HG03439 (cell line): ENCODE results near the gene PRAC1.
"Not testable (repeated sequence)": the region's sequence is repeated elsewhere in the genome, so short reads cannot be mapped to it uniquely, and the experiment has no call there.

Experiments used
- ATAC-seq: cut with Tn5 transposase; IDR thresholded peaks from one replicate; pipeline ENCODE4 v1.9.1; 2021; ENCODE audit warnings: mild to moderate bottlenecking, moderate library complexity; ENCODE audit not compliant: unreplicated experiment

The PRAC1 gene

GRCh38 chr17:48727415-48728175 lies 5.3 kb upstream of the PRAC1 start:
- ATAC-seq: no peak

- no peak for ATAC-seq
These were observed 4.6 kb upstream of the PRAC1 start for GRCh38 chr17:48726916-48727286.

GRCh38 chr17:48726114-48726915 lies 4.0 kb upstream of the PRAC1 start:
- ATAC-seq: no peak

GRCh38 chr17:48725288-48726064 lies 3.2 kb upstream of the PRAC1 start:
- ATAC-seq: no peak

GRCh38 chr17:48725004-48725287 lies 2.6 kb upstream of the PRAC1 start:
- ATAC-seq: no peak

GRCh38 chr17:48724251-48725003 lies 2.1 kb upstream of the PRAC1 start:
- no peak for ATAC-seq

- ATAC-seq: no peak
These were observed 1.3 kb upstream of the PRAC1 start for GRCh38 chr17:48723423-48724250.

GRCh38 chr17:48722915-48723422 lies 651 bp upstream of the PRAC1 start, which contains the start of gene PRAC2:
PRAC2 (plus strand) TSS chr17:48723185; CDS start chr17:48724411, 1,226 bp downstream.
- no peak for ATAC-seq

- no peak for ATAC-seq
These were observed 1.3 kb downstream of the PRAC1 start for GRCh38 chr17:48721009-48721402.

- no peak for ATAC-seq
These were observed 1.9 kb downstream of the PRAC1 start for GRCh38 chr17:48720266-48721008.

- ATAC-seq: no peak
These were observed 2.6 kb downstream of the PRAC1 start for GRCh38 chr17:48719642-48720265.

- ATAC-seq: no peak
These were observed 3.3 kb downstream of the PRAC1 start for GRCh38 chr17:48718761-48719641.

- no peak for ATAC-seq
These were observed 4.0 kb downstream of the PRAC1 start for GRCh38 chr17:48718227-48718760.

GRCh38 chr17:48717367-48718226 lies 4.7 kb downstream of the PRAC1 start:
- ATAC-seq: no peak

- ATAC-seq: not testable (repeated sequence)
These were observed 5.8 kb downstream of the PRAC1 start for GRCh38 chr17:48716549-48716948.
